ENCODE data around the gene AQP6. TPM values are rescaled to one million over a fixed set of nuclear protein-coding genes. Genes with fewer than 3 reads are reported as not detected.

AQP6 gene
- total and polyA plus RNA-seq, 2 experiments from 2014 or later = 0.23 TPM; not detected in 1

DNA sequence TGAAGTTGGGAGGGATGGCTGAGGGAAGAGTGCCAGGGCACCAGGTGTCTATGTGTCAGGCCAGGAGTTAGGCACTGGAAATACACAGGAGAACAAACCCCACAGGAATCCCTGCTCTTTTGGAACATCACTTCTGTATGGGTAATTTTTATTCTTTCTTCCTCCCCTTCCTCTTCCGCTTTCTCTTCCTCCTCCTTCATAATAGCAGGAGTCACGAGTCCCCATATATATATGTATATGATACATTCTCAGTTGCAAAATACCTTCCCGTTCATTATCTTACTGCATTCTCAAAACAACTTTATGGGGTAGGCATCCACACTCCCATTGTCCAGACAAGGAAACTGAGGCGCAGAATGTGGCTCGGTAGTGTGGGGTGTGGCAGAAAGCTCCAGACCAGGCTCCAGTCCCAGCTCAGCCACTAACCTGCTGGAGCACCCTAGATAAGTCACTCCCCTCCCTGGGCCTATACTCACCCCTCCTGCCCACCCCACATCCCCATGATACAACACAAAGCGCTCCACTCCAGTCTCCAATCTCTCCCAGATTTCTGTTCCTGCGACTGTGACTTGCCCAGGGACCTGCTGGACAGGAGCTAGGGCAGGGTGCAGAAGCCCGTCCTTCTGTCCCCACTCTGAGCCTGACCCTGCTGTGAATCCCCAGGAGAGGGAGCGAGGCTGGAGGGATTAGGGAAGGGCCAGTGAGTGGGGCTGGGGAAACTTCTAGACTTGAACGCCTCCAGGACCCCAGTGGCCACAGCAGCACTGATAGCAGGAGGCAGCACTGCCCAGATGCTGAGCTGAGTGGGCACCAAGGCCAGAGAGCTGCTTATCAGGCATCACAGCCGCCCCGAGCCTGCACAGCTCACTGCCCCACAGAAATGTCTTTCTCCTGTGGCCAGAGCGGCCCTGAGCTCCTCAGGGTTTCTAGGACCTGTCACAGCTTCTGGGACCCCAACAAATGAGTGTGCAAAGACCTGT, 23.6 kb upstream of the AQP6 start:
- H3K27ac ChIP-seq = no peak overlapping the region
- no peaks in the 10 kb centered on the region for H3K9me2 ChIP-seq (replicated peaks; ENCODE audit: insufficient read depth)
- H3K27me3 ChIP-seq = no peaks in the 10 kb centered on the region
- no peak overlapping the region for H2AFZ ChIP-seq
- no peak overlapping the region for H3K4me3 ChIP-seq
- H3K4me2 ChIP-seq = no peak overlapping the region
- H3K4me1 ChIP-seq (ENCODE audit: insufficient read depth) = no peaks in the 10 kb centered on the region
- H4K20me1 ChIP-seq (ENCODE audit: insufficient read depth, poor library complexity, severe bottlenecking) = no peaks in the 10 kb centered on the region
- no peaks in the 10 kb centered on the region for H3K79me2 ChIP-seq
- WGBS (ENCODE audit: low lambda C conversion rate, missing lambda C conversion rate) = 82% methylated on average over 13 of the region's 13 CpGs
- no peaks in the 10 kb centered on the region for H3K36me3 ChIP-seq (replicated peaks; ENCODE audit: insufficient read depth, low read depth)
- no peaks in the 10 kb centered on the region for H3K9me3 ChIP-seq (ENCODE audit: low read depth)
- DNase-seq (ENCODE audit: low spot score) = no peak
- TF ChIP-seq EZH2 (IDR thresholded peaks at IDR 0.05; ENCODE audit: borderline replicate concordance) (no peak), EZH2phosphoT487 (IDR thresholded peaks at IDR 0.05; ENCODE audit: low read depth, severe bottlenecking, unreplicated experiment) (no peak)
- TF ChIP-seq, protein P1, sequence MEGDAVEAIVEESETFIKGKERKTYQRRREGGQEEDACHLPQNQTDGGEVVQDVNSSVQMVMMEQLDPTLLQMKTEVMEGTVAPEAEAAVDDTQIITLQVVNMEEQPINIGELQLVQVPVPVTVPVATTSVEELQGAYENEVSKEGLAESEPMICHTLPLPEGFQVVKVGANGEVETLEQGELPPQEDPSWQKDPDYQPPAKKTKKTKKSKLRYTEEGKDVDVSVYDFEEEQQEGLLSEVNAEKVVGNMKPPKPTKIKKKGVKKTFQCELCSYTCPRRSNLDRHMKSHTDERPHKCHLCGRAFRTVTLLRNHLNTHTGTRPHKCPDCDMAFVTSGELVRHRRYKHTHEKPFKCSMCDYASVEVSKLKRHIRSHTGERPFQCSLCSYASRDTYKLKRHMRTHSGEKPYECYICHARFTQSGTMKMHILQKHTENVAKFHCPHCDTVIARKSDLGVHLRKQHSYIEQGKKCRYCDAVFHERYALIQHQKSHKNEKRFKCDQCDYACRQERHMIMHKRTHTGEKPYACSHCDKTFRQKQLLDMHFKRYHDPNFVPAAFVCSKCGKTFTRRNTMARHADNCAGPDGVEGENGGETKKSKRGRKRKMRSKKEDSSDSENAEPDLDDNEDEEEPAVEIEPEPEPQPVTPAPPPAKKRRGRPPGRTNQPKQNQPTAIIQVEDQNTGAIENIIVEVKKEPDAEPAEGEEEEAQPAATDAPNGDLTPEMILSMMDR (IDR thresholded peaks at IDR 0.05; ENCODE audit: poor library complexity) = no peak

DNA sequence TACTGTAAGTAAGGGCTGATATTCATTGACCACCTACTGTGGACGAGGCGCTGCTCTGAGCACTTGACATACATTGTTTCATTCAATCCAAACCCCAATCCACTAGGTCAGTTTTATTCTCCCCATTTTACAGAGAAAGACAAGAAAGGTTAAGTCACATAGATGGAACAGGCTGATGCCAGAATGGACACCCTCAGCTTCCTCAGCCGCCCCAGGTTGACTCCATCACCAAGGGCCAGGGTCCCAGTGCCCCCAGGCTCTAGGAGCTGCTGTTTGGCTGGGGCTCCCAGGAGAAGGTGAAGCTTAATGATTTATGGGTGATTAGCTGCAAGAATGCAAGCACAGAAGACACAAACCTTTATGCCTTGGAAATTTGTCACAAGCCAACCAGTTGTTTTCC, 22.9 kb upstream of the AQP6 start:
- no peaks in the 10 kb centered on the region for H3K79me2 ChIP-seq
- TF ChIP-seq EZH2phosphoT487 (IDR thresholded peaks at IDR 0.05; ENCODE audit: low read depth, severe bottlenecking, unreplicated experiment) (no peak), EZH2 (IDR thresholded peaks at IDR 0.05; ENCODE audit: borderline replicate concordance) (no peak)
- TF ChIP-seq, protein P1 (IDR thresholded peaks at IDR 0.05; ENCODE audit: poor library complexity) = no peak
- no peak for DNase-seq (ENCODE audit: low spot score)
- 96% methylated on average over 3 of the region's 3 CpGs for WGBS (ENCODE audit: low lambda C conversion rate, missing lambda C conversion rate)
- no peak overlapping the region for H3K4me2 ChIP-seq
- H3K36me3 ChIP-seq (replicated peaks; ENCODE audit: insufficient read depth, low read depth) = no peaks in the 10 kb centered on the region
- H4K20me1 ChIP-seq (ENCODE audit: insufficient read depth, poor library complexity, severe bottlenecking) = no peaks in the 10 kb centered on the region
- H3K27ac ChIP-seq = no peak overlapping the region
- H3K9me3 ChIP-seq (ENCODE audit: low read depth) = no peaks in the 10 kb centered on the region
- H3K4me3 ChIP-seq = no peak overlapping the region
- no peak overlapping the region for H2AFZ ChIP-seq
- no peaks in the 10 kb centered on the region for H3K4me1 ChIP-seq (ENCODE audit: insufficient read depth)
- peaks cover 4% of the 10 kb centered on the region for H3K27me3 ChIP-seq
- no peaks in the 10 kb centered on the region for H3K9me2 ChIP-seq (replicated peaks; ENCODE audit: insufficient read depth)

DNA sequence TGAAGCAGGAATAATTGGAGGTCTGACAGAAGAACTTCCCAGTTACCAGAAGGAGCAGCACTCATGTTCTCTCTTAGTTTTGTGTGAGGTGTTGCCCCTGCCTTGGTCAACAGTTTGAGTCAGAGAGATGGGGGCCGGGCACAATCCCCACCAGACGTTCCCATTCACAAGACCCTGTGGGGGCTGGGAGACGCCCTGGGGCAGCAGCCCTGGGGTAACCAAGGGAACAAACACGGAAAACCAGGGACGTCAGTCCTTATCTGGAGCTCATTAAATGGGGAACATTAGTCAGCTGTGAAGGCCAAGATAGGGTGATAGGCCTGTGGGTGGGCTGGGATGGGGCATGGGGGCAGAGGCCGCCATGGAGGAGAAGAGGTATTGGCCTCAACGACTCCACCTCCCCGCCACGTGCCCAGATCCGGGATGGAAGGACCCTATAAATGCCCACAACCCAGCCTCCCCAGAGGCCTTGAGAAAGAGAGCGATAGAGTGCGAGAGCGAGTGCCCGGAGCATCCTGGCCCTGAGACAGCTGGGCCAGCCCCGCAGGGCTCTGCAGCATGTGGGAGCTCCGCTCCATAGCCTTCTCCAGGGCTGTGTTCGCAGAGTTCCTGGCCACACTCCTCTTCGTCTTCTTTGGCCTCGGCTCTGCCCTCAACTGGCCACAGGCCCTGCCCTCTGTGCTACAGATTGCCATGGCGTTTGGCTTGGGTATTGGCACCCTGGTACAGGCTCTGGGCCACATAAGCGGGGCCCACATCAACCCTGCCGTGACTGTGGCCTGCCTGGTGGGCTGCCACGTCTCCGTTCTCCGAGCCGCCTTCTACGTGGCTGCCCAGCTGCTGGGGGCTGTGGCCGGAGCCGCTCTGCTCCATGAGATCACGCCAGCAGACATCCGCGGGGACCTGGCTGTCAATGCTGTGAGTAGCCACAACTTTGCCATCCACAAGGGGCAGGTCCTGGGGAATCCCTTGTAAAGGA, 22.2 kb upstream of the AQP6 start, which contains the start of gene AQP2:
Gene AQP2, plus strand, starts transcription at position 465 of the 979 bp plus-strand sequence. Its CDS starts 94 bp downstream, at position 559.
- DNase-seq (ENCODE audit: low spot score) = no peak
- Histone ChIP-seq H2AFZ (no peak within 1 kb of the TSS), H3K27ac (no peak within 1 kb of the TSS), H3K79me2 (no peaks in the 10 kb centered on the region), H3K4me2 (no peak within 1 kb of the TSS), H3K4me3 (no peak within 1 kb of the TSS), H3K9me3 (ENCODE audit: low read depth) (no peaks in the 10 kb centered on the region), H3K36me3 (replicated peaks; ENCODE audit: insufficient read depth, low read depth) (no peaks in the 10 kb centered on the region), H3K9me2 (replicated peaks; ENCODE audit: insufficient read depth) (no peaks in the 10 kb centered on the region), H3K4me1 (ENCODE audit: insufficient read depth) (no peaks in the 10 kb centered on the region), H4K20me1 (ENCODE audit: insufficient read depth, poor library complexity, severe bottlenecking) (no peaks in the 10 kb centered on the region), H3K27me3 (peaks cover 10% of the 10 kb centered on the region)
- 81% methylated on average over 31 of the region's 32 CpGs for WGBS (ENCODE audit: low lambda C conversion rate, missing lambda C conversion rate)
- TF ChIP-seq, protein P1 (IDR thresholded peaks at IDR 0.05; ENCODE audit: poor library complexity) = no peak
- TF ChIP-seq EZH2phosphoT487 (IDR thresholded peaks at IDR 0.05; ENCODE audit: low read depth, severe bottlenecking, unreplicated experiment) = no peak
- no peak for TF ChIP-seq EZH2 (IDR thresholded peaks at IDR 0.05; ENCODE audit: borderline replicate concordance)

Data from hepatocyte (in vitro differentiated cells).